ENCODE measurements around the gene CD55.

Gene CD55

DNA sequence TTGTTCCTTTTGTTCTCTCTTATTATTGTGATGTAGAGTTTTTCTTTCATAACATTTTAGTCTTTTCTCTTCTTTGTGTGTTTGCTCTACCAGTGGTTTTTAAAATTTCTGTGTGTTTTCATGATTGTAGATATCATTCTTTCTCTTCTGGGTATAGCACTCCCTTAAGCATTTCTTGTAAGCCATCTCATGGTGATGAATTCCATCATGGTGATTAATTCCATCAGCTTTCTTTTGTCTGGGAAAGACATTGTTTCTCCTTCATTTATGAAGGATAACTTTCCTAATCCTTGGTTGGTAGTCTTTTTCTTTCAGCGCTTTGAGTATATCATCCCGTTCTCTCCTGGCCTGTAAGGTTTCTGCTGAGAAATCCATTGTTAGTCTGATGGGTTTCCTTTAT is 22.7 kb downstream of the CD55 start:
- peaks cover 37% of the 10 kb centered on the region for H3K36me3 Mint-ChIP-seq (ENCODE audit: insufficient read depth)
- peaks cover 29 to 42% of the 10 kb centered on the region in 2 donors for H3K4me1 Mint-ChIP-seq (ENCODE audit: low read depth in 2 of 2)
- DNase-seq (no peak), ATAC-seq (replicated peaks) (no peak)
- no peak overlapping the region for H3K4me3 Mint-ChIP-seq
- no peaks in the 10 kb centered on the region for H3K9me3 Mint-ChIP-seq
- H3K27ac Mint-ChIP-seq = no peak overlapping the region
- H3K27me3 Mint-ChIP-seq = no peaks in the 10 kb centered on the region

DNA sequence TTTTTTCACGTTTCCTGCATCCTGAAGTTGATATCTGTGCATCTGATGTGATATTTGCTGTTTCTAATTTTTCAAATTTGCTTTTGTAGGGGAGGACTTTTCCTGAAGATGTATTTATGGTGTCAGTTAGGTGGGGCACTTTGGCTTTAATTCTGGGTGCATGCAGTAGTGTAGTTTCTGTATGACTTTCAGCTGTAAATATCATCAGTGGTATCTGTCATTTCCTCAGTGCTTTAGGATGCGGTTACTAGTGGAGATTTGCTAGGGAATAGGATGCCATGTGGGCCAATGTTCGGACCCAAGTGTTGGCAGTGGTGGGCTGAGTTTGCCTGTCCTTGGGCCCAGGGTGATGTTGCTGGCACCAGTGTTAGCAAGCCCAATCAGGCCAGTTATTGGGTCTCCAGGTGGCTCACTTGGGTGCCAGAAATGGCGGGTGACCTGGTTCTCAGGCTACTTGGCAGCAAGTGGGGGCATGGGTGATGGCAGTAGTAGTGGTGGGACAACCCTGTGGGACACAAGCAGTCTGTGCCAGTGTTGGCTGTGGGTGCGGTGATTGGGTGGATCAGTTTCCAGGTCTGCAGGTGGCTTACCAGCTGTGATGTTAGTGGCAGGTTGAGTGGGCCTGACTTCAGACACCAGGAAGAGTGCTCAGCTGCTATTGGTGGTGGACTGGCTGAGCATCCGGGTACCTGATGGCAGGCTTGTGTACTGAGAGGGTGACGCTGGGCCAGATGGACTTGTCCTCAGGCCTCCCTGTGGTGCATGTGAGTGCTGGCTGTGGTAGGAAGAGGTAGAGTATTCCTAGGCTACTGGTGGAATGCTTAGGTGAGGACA is 24.4 kb downstream of the CD55 start:
- H3K4me3 Mint-ChIP-seq = no peak overlapping the region
- no peak overlapping the region for H3K27ac Mint-ChIP-seq
- peaks cover 40 to 53% of the 10 kb centered on the region in 2 donors for H3K4me1 Mint-ChIP-seq (ENCODE audit: low read depth in 2 of 2)
- peaks cover 39% of the 10 kb centered on the region for H3K36me3 Mint-ChIP-seq (ENCODE audit: insufficient read depth)
- ATAC-seq (replicated peaks) (no peak), DNase-seq (no peak)
- H3K27me3 Mint-ChIP-seq = no peaks in the 10 kb centered on the region
- H3K9me3 Mint-ChIP-seq = peaks cover 0 to 4% of the 10 kb centered on the region in 2 donors

DNA sequence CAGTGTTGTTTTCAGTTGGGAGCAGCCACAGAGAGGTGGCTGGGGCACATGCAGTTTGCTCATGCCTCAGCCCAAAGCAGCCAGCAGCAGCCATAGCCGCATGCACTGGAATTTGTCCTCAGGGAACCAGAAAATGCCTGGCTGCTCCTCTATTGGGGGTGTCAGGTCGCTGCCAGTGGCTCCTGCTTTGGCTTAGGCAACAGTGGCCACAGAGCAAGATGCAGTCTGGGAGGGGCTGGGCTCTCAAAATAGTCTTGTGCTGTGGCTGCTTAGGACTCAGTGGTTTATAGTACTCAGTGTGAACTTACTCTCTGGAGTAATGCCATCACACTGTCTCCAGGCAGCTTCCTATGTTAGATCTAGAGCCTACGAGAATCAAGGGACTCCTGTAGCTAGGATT is 25.0 kb downstream of the CD55 start:
- Mint-ChIP-seq H3K27ac (no peak overlapping the region), H3K36me3 (ENCODE audit: insufficient read depth) (peaks cover 35% of the 10 kb centered on the region), H3K9me3 (peaks cover 0 to 4% of the 10 kb centered on the region in 2 donors), H3K27me3 (no peaks in the 10 kb centered on the region), H3K4me1 (ENCODE audit: low read depth in 2 of 2) (peaks cover 44 to 55% of the 10 kb centered on the region in 2 donors), H3K4me3 (no peak overlapping the region)
- ATAC-seq (replicated peaks) (no peak), DNase-seq (no peak)

DNA sequence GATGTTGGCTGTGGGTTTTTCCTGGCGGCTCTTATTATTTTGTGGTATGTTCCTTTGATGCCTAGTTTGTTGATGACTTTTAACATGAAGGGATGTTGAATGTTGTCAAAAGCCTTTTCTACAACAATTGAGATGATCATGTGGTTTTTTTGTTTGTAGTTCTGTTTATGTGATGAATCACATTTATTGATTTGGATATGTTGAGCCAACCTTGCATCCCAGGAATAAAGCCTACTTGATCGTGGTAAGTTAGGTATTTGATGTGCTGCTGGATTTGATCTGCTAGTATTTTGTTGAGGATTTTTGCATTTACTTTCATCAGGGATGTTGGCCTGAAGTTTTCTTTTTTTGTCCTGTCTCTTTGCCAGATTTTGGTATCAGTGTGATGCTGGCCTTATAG is 28.5 kb downstream of the CD55 start:
- DNase-seq = no peak
- Mint-ChIP-seq H3K27me3 (no peaks in the 10 kb centered on the region), H3K4me1 (ENCODE audit: low read depth in 2 of 2) (peaks cover 27 to 30% of the 10 kb centered on the region in 2 donors), H3K4me3 (peak overlapping the region in 1 of 2 donors; percentile 7), H3K27ac (peak overlapping the region in 1 of 2 donors; percentile 36), H3K36me3 (ENCODE audit: insufficient read depth) (peaks cover 47% of the 10 kb centered on the region), H3K9me3 (peaks cover 0 to 4% of the 10 kb centered on the region in 2 donors)
- no peak for ATAC-seq (replicated peaks)

GRCh38 chr1:207352554-207352953 is 31.1 kb downstream of the CD55 start:
- DNase-seq (no peak), ATAC-seq (replicated peaks) (no peak)
- Mint-ChIP-seq H3K9me3 (peaks cover 0 to 4% of the 10 kb centered on the region in 2 donors), H3K36me3 (ENCODE audit: insufficient read depth) (peaks cover 33% of the 10 kb centered on the region), H3K4me3 (no peak overlapping the region), H3K4me1 (ENCODE audit: low read depth in 2 of 2) (peaks cover 15 to 20% of the 10 kb centered on the region in 2 donors), H3K27me3 (no peaks in the 10 kb centered on the region), H3K27ac (no peak overlapping the region)

- peaks cover 23% of the 10 kb centered on the region for H3K36me3 Mint-ChIP-seq (ENCODE audit: insufficient read depth)
- no peak for ATAC-seq (replicated peaks)
- H3K27me3 Mint-ChIP-seq = no peaks in the 10 kb centered on the region
- no peak for DNase-seq
- H3K4me1 Mint-ChIP-seq (ENCODE audit: low read depth in 2 of 2) = peaks cover 12 to 17% of the 10 kb centered on the region in 2 donors
- H3K4me3 Mint-ChIP-seq = no peak overlapping the region
- H3K27ac Mint-ChIP-seq = no peak overlapping the region
- peaks cover 0 to 4% of the 10 kb centered on the region in 2 donors for H3K9me3 Mint-ChIP-seq
Measured at GRCh38 chr1:207355060-207355459, 33.6 kb downstream of the CD55 start.

DNA sequence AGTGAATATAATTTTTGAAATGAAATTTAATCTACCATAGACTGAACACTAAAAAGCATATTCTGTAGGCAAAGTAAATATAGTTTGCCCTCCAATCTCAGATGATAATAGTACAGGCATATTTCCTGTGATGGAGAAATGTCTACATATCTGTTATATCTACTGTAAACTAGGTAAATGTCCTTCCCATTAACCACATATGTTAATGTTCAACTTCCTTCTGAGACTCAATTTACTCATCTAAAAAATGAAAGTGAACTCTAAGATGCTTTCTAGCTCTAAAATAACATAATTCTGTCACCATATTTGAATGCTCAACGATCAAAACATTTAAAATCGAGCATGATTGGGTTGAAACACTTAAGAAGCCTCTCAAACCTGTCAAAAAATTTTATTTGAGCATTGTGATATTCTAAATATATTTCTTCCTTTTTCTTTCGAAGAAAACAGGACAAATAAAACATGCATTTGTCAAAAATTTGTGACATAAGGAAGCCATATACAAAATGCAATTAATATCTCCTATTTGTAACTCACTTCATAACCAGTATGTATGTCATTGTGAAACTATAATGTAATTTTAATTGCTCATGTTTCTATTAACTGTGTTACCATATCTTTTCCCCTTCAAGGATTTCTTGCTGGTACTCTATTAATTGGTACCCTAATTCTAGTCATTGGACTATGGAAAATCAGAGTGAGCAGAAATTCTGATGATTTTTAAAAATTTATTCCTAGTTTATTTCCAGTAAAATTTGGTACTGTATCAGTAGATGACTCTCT is 34.2 kb downstream of the CD55 start:
- H3K4me3 Mint-ChIP-seq = no peak overlapping the region
- no peak overlapping the region for H3K27ac Mint-ChIP-seq
- ATAC-seq (replicated peaks) (no peak), DNase-seq (no peak)
- no peaks in the 10 kb centered on the region for H3K9me3 Mint-ChIP-seq
- peaks cover 19% of the 10 kb centered on the region for H3K36me3 Mint-ChIP-seq (ENCODE audit: insufficient read depth)
- H3K4me1 Mint-ChIP-seq (ENCODE audit: low read depth in 2 of 2) = peaks cover 6 to 10% of the 10 kb centered on the region in 2 donors
- no peaks in the 10 kb centered on the region for H3K27me3 Mint-ChIP-seq

- H3K4me1 Mint-ChIP-seq (ENCODE audit: low read depth in 2 of 2) = no peaks in the 10 kb centered on the region
- DNase-seq = no peak
- H3K4me3 Mint-ChIP-seq = no peak overlapping the region
- no peaks in the 10 kb centered on the region for H3K36me3 Mint-ChIP-seq (ENCODE audit: insufficient read depth)
- H3K9me3 Mint-ChIP-seq = no peaks in the 10 kb centered on the region
- no peak overlapping the region for H3K27ac Mint-ChIP-seq
- no peaks in the 10 kb centered on the region for H3K27me3 Mint-ChIP-seq
- ATAC-seq (replicated peaks) = no peak
Measured at GRCh38 chr1:207361029-207361428, 39.6 kb downstream of the CD55 start.

GRCh38 chr1:207361889-207362288 is 40.4 kb downstream of the CD55 start:
- Mint-ChIP-seq H3K9me3 (no peaks in the 10 kb centered on the region), H3K4me3 (no peak overlapping the region), H3K27me3 (no peaks in the 10 kb centered on the region), H3K4me1 (ENCODE audit: low read depth in 2 of 2) (no peaks in the 10 kb centered on the region), H3K27ac (no peak overlapping the region), H3K36me3 (ENCODE audit: insufficient read depth) (no peaks in the 10 kb centered on the region)
- no peak for ATAC-seq (replicated peaks)
- no peak for DNase-seq

GRCh38 chr1:207362962-207363860 is 41.7 kb downstream of the CD55 start:
- DNase-seq (no peak), ATAC-seq (replicated peaks) (peak; percentile 68)
- Mint-ChIP-seq H3K9me3 (no peaks in the 10 kb centered on the region), H3K4me3 (no peak overlapping the region), H3K36me3 (ENCODE audit: insufficient read depth) (peaks cover 5% of the 10 kb centered on the region), H3K4me1 (ENCODE audit: low read depth in 2 of 2) (no peaks in the 10 kb centered on the region), H3K27ac (no peak overlapping the region), H3K27me3 (no peaks in the 10 kb centered on the region)

DNA sequence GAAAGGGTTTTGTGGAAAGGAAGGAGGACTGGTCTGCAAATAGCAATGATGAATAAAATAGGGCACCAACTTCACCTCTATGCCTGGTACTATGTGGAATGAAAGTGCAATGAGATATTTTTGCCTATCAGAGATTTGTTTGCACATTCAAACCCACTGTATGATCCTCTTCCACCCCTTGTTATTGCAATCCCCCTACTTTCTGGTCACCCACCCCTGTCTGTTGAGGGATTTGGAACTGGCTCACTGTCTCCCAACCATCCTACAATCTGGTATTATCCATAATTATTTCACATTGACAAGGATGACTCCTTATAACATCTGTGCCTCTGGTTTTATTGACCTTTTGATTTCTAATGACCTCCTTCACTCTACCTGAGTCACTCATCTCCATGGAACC is 42.4 kb downstream of the CD55 start:
- Mint-ChIP-seq H3K4me3 (no peak overlapping the region), H3K36me3 (ENCODE audit: insufficient read depth) (peaks cover 5% of the 10 kb centered on the region), H3K27me3 (no peaks in the 10 kb centered on the region), H3K4me1 (ENCODE audit: low read depth in 2 of 2) (no peaks in the 10 kb centered on the region), H3K9me3 (no peaks in the 10 kb centered on the region), H3K27ac (no peak overlapping the region)
- no peak for DNase-seq
- no peak for ATAC-seq (replicated peaks)

DNA sequence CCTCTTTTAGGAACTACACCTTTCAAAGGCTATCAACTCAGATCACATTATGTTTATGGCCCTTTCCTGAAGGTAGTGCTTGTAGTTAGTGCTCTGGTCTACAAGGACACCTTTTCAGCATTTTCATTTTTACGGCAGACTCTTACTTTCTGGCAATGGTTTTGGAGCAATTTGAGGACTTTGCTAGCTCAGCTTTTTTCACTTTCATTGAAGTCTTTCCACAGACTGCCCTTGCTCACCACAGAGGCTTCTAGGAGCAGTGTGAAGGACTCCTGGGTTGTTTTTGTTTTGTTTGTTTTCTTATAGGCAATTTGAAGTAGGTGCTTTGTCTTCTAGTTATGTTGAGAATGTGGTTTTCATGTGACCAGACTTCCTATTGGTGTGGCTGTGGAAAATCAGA is 43.1 kb downstream of the CD55 start:
- ATAC-seq (replicated peaks) (no peak), DNase-seq (no peak)
- H3K9me3 Mint-ChIP-seq = no peaks in the 10 kb centered on the region
- peaks cover 0 to under 1% of the 10 kb centered on the region in 2 donors for H3K4me1 Mint-ChIP-seq (ENCODE audit: low read depth in 2 of 2)
- peaks cover 5% of the 10 kb centered on the region for H3K36me3 Mint-ChIP-seq (ENCODE audit: insufficient read depth)
- H3K27me3 Mint-ChIP-seq = no peaks in the 10 kb centered on the region
- no peak overlapping the region for H3K27ac Mint-ChIP-seq
- no peak overlapping the region for H3K4me3 Mint-ChIP-seq

- Mint-ChIP-seq H3K9me3 (no peaks in the 10 kb centered on the region), H3K4me3 (no peak overlapping the region), H3K36me3 (ENCODE audit: insufficient read depth) (peaks cover 5% of the 10 kb centered on the region), H3K4me1 (ENCODE audit: low read depth in 2 of 2) (peaks cover 0 to 2% of the 10 kb centered on the region in 2 donors), H3K27me3 (no peaks in the 10 kb centered on the region), H3K27ac (no peak overlapping the region)
- DNase-seq (no peak), ATAC-seq (replicated peaks) (no peak)
Measured at GRCh38 chr1:207365063-207365462, 43.6 kb downstream of the CD55 start.

Data from effector memory CD8-positive, alpha-beta T cell (primary cell).